Keratinocyte (primary cell): ENCODE measurements around the gene HIRA. TPM values are rescaled to one million over a fixed set of nuclear protein-coding genes. Genes with fewer than 3 reads are reported as not detected.

Experiments used
- DNase-seq: peaks from one replicate; pipeline ENCODE4 v3.0.0-alpha.2; 2011; ENCODE audit warnings: low read depth, missing footprints, low spot score
- FAIRE-seq: peaks from 2 replicates; lab custom pipeline; 2011; peaks lifted over from hg19 to GRCh38; lab: Jason Lieb, UNC
- H2AFZ ChIP-seq: 2 replicates; pipeline ENCODE4 v1.6.0; 2012; ENCODE audit warnings: low read length, control low read depth, inconsistent platforms; ENCODE audit not compliant: control insufficient read depth
- H3K27ac ChIP-seq: 2 replicates; pipeline ENCODE4 v1.5.1; 2011; ENCODE audit warnings: low read length; ENCODE audit not compliant: control insufficient read depth, insufficient read depth
- H3K27me3 ChIP-seq: 3 replicates; pipeline ENCODE4 v1.6.0; 2011; ENCODE audit warnings: low read length; ENCODE audit not compliant: control insufficient read depth, insufficient read depth; ENCODE audit errors: extremely low read depth
- H3K36me3 ChIP-seq, 2 experiments: 2 replicates in 1 of 2; 3 replicates in 1 of 2; pipeline ENCODE4 v1.5.1; 2011; ENCODE audit warnings: low read length in 2 of 2, mild to moderate bottlenecking in 1 of 2; ENCODE audit not compliant: control insufficient read depth in 2 of 2, insufficient read depth in 2 of 2; ENCODE audit errors: extremely low read depth in 1 of 2
- H3K4me1 ChIP-seq: 3 replicates; pipeline ENCODE4 v1.5.1; 2011; ENCODE audit warnings: low read length; ENCODE audit not compliant: control insufficient read depth, insufficient read depth; ENCODE audit errors: extremely low read depth
- H3K4me2 ChIP-seq: 3 replicates; pipeline ENCODE4 v1.6.0; 2011; ENCODE audit warnings: low read depth, low read length; ENCODE audit not compliant: control insufficient read depth, insufficient read depth; ENCODE audit errors: extremely low read depth
- H3K4me3 ChIP-seq, 3 experiments: fragments of 200-600 bp in 1 of 3; sonication (generic) in 1 of 3; 2 replicates in 2 of 3; 3 replicates in 1 of 3; pipeline ENCODE4 v1.5.1; 2011 to 2016; ENCODE audit warnings: low read length in 3 of 3, mild to moderate bottlenecking in 3 of 3, control low read depth in 2 of 3, inconsistent platforms in 1 of 3, low read depth in 1 of 3, mixed read lengths in 1 of 3, mixed run types in 1 of 3, moderate library complexity in 1 of 3; ENCODE audit not compliant: control insufficient read depth in 2 of 3, insufficient read depth in 2 of 3; ENCODE audit errors: extremely low read depth in 1 of 3
- H3K79me2 ChIP-seq: 2 replicates; pipeline ENCODE4 v1.6.0; 2012; ENCODE audit warnings: low read length; ENCODE audit not compliant: control insufficient read depth, insufficient read depth
- H3K9ac ChIP-seq: 3 replicates; pipeline ENCODE4 v1.6.0; 2011; ENCODE audit warnings: low read length; ENCODE audit not compliant: control insufficient read depth, insufficient read depth; ENCODE audit errors: extremely low read depth
- H3K9me1 ChIP-seq: 3 replicates; pipeline ENCODE4 v1.6.0; 2011; ENCODE audit warnings: low read length; ENCODE audit not compliant: control insufficient read depth, insufficient read depth; ENCODE audit errors: extremely low read depth
- H3K9me3 ChIP-seq: 2 replicates; pipeline ENCODE4 v1.5.1; 2012; ENCODE audit warnings: low read depth, low read length; ENCODE audit not compliant: control insufficient read depth
- H4K20me1 ChIP-seq: 3 replicates; pipeline ENCODE4 v1.6.0; 2011; ENCODE audit warnings: low read length; ENCODE audit not compliant: control insufficient read depth, insufficient read depth; ENCODE audit errors: extremely low read depth
- EZH2 ChIP-seq: IDR thresholded peaks from one replicate; pipeline ENCODE4 v1.6.1; 2012; ENCODE audit warnings: inconsistent platforms, mild to moderate bottlenecking, low read length, moderate library complexity
- dilution Hi-C: fragments of 300-500 bp; cut with MboI; formaldehyde crosslinking; loops from one replicate; pipeline ENCODE4 v1.7.0; 2020; ENCODE audit warnings: low sequenced_read_pairs; ENCODE audit not compliant: extremely low pct_ligation_motif_present
- polyA plus RNA-seq, 5 experiments: library from polyadenylated mRNA; depleted of rRNA in 3 of 5; stranded (reverse) in 3 of 5; stranded (forward) in 1 of 5; unstranded in 1 of 5; fragments of >200 nt; gene quantifications; 1 replicate in 1 of 5; 2 replicates in 3 of 5; 3 replicates in 1 of 5; pipeline versions ENCODE4 v1.2.1 to v1.2.3, GENCODE V29; 2011 to 2012; ENCODE audit warnings: missing spikeins in 2 of 5, low read depth in 1 of 5, low replicate concordance in 1 of 5
- TF ChIP-seq, protein P1 (sequence below), 3 experiments: IDR thresholded peaks in 1 of 3; conservative IDR thresholded peaks in 1 of 3; optimal IDR thresholded peaks in 1 of 3; 2 replicates in 2 of 3; 3 replicates in 1 of 3; pipeline versions ENCODE3 to v1.5.1; 2011; ENCODE audit warnings: low read length in 3 of 3, mild to moderate bottlenecking in 3 of 3, moderate library complexity in 2 of 3, control low read depth in 1 of 3, inconsistent platforms in 1 of 3; ENCODE audit not compliant: insufficient read depth in 2 of 3; ENCODE audit errors: extremely low read depth in 1 of 3

HIRA gene
- polyA plus RNA-seq, 1 donor (not counting 4 experiments of a cell fraction or from before 2014, with no cell fraction given): 16.7 TPM

GRCh38 chr22:19480173-19480568 lies 48.6 kb upstream of the HIRA start:
- TF ChIP-seq, protein P1, sequence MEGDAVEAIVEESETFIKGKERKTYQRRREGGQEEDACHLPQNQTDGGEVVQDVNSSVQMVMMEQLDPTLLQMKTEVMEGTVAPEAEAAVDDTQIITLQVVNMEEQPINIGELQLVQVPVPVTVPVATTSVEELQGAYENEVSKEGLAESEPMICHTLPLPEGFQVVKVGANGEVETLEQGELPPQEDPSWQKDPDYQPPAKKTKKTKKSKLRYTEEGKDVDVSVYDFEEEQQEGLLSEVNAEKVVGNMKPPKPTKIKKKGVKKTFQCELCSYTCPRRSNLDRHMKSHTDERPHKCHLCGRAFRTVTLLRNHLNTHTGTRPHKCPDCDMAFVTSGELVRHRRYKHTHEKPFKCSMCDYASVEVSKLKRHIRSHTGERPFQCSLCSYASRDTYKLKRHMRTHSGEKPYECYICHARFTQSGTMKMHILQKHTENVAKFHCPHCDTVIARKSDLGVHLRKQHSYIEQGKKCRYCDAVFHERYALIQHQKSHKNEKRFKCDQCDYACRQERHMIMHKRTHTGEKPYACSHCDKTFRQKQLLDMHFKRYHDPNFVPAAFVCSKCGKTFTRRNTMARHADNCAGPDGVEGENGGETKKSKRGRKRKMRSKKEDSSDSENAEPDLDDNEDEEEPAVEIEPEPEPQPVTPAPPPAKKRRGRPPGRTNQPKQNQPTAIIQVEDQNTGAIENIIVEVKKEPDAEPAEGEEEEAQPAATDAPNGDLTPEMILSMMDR (optimal IDR thresholded peaks at IDR 0.05 in 1 of 3, IDR thresholded peaks at IDR 0.05 in 1 of 3, conservative IDR thresholded peaks at IDR 0.05 in 1 of 3; ENCODE audit: extremely low read depth in 1 of 3, insufficient read depth in 2 of 3, low read length in 3 of 3): no peak
- TF ChIP-seq EZH2: no peak
- H3K4me2 ChIP-seq: peak overlapping the region; percentile 95
- peaks cover 3% of the 10 kb centered on the region for H4K20me1 ChIP-seq
- no peak for DNase-seq
- H3K27me3 ChIP-seq: no peaks in the 10 kb centered on the region
- peak overlapping the region; percentile 92 for H2AFZ ChIP-seq
- H3K9ac ChIP-seq: peak overlapping the region; percentile 100
- H3K36me3 ChIP-seq: peaks cover 2 to 16% of the 10 kb centered on the region in 2 experiments
- peak overlapping the region; percentile 58 to 98 (median 96) for H3K4me3 ChIP-seq
- H3K9me3 ChIP-seq: no peaks in the 10 kb centered on the region
- dilution Hi-C loops: no loop called here
- peaks cover 45% of the 10 kb centered on the region for H3K79me2 ChIP-seq
- H3K9me1 ChIP-seq: peaks cover 2% of the 10 kb centered on the region
- FAIRE-seq: no peak
- peaks cover 36% of the 10 kb centered on the region for H3K4me1 ChIP-seq
- peak overlapping the region; percentile 100 for H3K27ac ChIP-seq

DNA sequence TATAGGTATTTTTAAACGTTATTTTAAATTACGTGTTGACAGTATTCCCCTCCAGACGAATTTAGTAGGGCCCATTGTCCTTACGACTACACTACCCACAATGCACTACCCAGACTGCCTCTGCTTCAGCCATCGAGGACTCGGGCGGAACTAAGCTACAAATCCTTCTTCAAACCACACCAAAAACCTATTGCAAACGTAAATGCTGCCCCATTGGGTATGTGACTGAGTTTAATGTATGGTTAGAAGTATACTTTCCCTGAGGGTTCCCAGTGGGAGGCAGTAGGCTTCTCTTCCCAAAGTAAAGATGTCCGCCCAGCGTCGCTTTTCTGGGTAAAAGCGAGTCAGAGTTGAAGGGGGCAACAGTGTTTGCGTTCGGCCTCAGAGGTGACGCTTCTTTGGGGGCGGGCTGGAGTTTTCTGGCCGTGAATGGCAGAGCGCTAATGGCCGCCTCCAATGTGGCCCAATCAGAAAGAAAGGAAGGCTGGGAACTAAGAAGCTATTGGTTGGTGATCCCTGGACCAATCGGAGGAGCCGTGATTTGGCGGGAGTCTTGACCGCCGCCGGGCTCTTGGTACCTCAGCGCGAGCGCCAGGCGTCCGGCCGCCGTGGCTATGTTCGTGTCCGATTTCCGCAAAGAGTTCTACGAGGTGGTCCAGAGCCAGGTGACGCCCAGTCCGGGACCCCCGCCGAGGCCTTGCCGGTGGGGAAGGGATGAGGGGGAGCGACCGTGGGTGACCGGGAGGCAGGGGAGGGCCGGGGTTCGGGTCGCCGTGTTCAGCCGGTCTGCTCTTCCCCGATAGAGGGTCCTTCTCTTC lies 48.0 kb upstream of the HIRA start, which contains the start of gene CDC45:
Gene CDC45, plus strand, starts transcription at position 566 of the 818 bp plus-strand sequence. Its CDS starts 49 bp downstream, at position 615.
- H4K20me1 ChIP-seq: peaks cover 3% of the 10 kb centered on the region
- dilution Hi-C loops: no loop called here
- H3K4me2 ChIP-seq: peak within 1 kb of the TSS; percentile 99
- peaks cover 6 to 17% of the 10 kb centered on the region in 2 experiments for H3K36me3 ChIP-seq
- TF ChIP-seq EZH2: no peak
- TF ChIP-seq, protein P1 (optimal IDR thresholded peaks at IDR 0.05 in 1 of 3, IDR thresholded peaks at IDR 0.05 in 1 of 3, conservative IDR thresholded peaks at IDR 0.05 in 1 of 3; ENCODE audit: extremely low read depth in 1 of 3, insufficient read depth in 2 of 3, low read length in 3 of 3): no peak
- H3K27ac ChIP-seq: peak within 1 kb of the TSS; percentile 100
- H2AFZ ChIP-seq: peak within 1 kb of the TSS; percentile 100
- peak within 1 kb of the TSS; percentile 58 to 98 (median 96) for H3K4me3 ChIP-seq
- peaks cover 36% of the 10 kb centered on the region for H3K4me1 ChIP-seq
- H3K9me1 ChIP-seq: peaks cover 2% of the 10 kb centered on the region
- H3K79me2 ChIP-seq: peaks cover 51% of the 10 kb centered on the region
- DNase-seq: peak; percentile 73
- peak; percentile 86 for FAIRE-seq
- no peaks in the 10 kb centered on the region for H3K9me3 ChIP-seq
- no peaks in the 10 kb centered on the region for H3K27me3 ChIP-seq
- H3K9ac ChIP-seq: peak within 1 kb of the TSS; percentile 100
